22Rv1 (cell line): ENCODE measurements around the gene KRT8.

Experiments used
- CTCF ChIP-seq: fragments of 450-650 bp; IDR thresholded peaks from 2 replicates; pipeline ENCODE4 v1.5.1; 2017; ENCODE audit warnings: mild to moderate bottlenecking
- ZFX ChIP-seq: fragments of 450-650 bp; IDR thresholded peaks from 2 replicates; pipeline ENCODE4 v1.6.1; 2017; ENCODE audit warnings: antibody characterized with exemption, borderline replicate concordance

- no peak for TF ChIP-seq CTCF
- TF ChIP-seq ZFX = no peak
Observed at GRCh38 chr12:52849511-52849910, 55.4 kb downstream of the KRT8 start.
